Measurements from ENCODE around the gene HIF1A.
"Not testable (repeated sequence)": the region's sequence is repeated elsewhere in the genome, so short reads cannot be mapped to it uniquely, and the experiment has no call there.

Gene HIF1A

GRCh38 chr14:61747342-61747741, 52.0 kb downstream of the HIF1A start:
- DNase-seq (ENCODE audit: low read depth in 2 of 2): no peak

GRCh38 chr14:61749264-61749663, 54.0 kb downstream of the HIF1A start:
- DNase-seq (ENCODE audit: low read depth in 2 of 2): no peak

- no peak for DNase-seq (ENCODE audit: low read depth in 2 of 2)
Measured at GRCh38 chr14:61749867-61750266, 54.6 kb downstream of the HIF1A start.

GRCh38 chr14:61750708-61751474, 55.6 kb downstream of the HIF1A start:
- DNase-seq (ENCODE audit: low read depth in 2 of 2): peak in 1 of 2 experiments; percentile 43

- no peak for DNase-seq (ENCODE audit: low read depth in 2 of 2)
Measured at GRCh38 chr14:61751475-61751989, 56.2 kb downstream of the HIF1A start.

- DNase-seq (ENCODE audit: low read depth in 2 of 2): no peak
Measured at GRCh38 chr14:61752626-61753025, 57.3 kb downstream of the HIF1A start.

- no peak for DNase-seq (ENCODE audit: low read depth in 2 of 2)
Measured at GRCh38 chr14:61753631-61754030, 58.3 kb downstream of the HIF1A start.

GRCh38 chr14:61754627-61755381, 59.5 kb downstream of the HIF1A start:
- DNase-seq (ENCODE audit: low read depth in 2 of 2): no peak

GRCh38 chr14:61755382-61755742, 60.0 kb downstream of the HIF1A start:
- DNase-seq (ENCODE audit: low read depth in 2 of 2): not testable (repeated sequence)

GRCh38 chr14:61756135-61756534, 60.8 kb downstream of the HIF1A start:
- no peak for DNase-seq (ENCODE audit: low read depth in 2 of 2)

- no peak for DNase-seq (ENCODE audit: low read depth in 2 of 2)
Measured at GRCh38 chr14:61759878-61760277, 64.6 kb downstream of the HIF1A start.

- DNase-seq (ENCODE audit: low read depth in 2 of 2): no peak
Measured at GRCh38 chr14:61761557-61761956, 66.2 kb downstream of the HIF1A start.

- DNase-seq (ENCODE audit: low read depth in 2 of 2): peak; percentile 95
Measured at GRCh38 chr14:61761959-61762786, 66.9 kb downstream of the HIF1A start, which contains the start of gene SNAPC1. Gene SNAPC1, plus strand, starts transcription at chr14:61762420. Its CDS starts 41 bp downstream, at chr14:61762461.

GRCh38 chr14:61764342-61765122, 69.2 kb downstream of the HIF1A start:
- DNase-seq (ENCODE audit: low read depth in 2 of 2): no peak

- DNase-seq (ENCODE audit: low read depth in 2 of 2): no peak
Measured at GRCh38 chr14:61765225-61765943, 70.1 kb downstream of the HIF1A start.

- no peak for DNase-seq (ENCODE audit: low read depth in 2 of 2)
Measured at GRCh38 chr14:61766151-61766550, 70.8 kb downstream of the HIF1A start.

GRCh38 chr14:61768240-61768639, 72.9 kb downstream of the HIF1A start:
- DNase-seq (ENCODE audit: low read depth in 2 of 2): no peak

GRCh38 chr14:61769893-61770292, 74.6 kb downstream of the HIF1A start:
- DNase-seq (ENCODE audit: low read depth in 2 of 2): no peak

GRCh38 chr14:61774861-61775260, 79.5 kb downstream of the HIF1A start:
- no peak for DNase-seq (ENCODE audit: low read depth in 2 of 2)

- no peak for DNase-seq (ENCODE audit: low read depth in 2 of 2)
Measured at GRCh38 chr14:61780125-61780524, 84.8 kb downstream of the HIF1A start.

GRCh38 chr14:61797309-61797708, 102.0 kb downstream of the HIF1A start:
- no peak for DNase-seq (ENCODE audit: low read depth in 2 of 2)

All from fibroblast of skin of left quadriceps (primary cell).